Endometrial microvascular endothelial cells (primary cell): Measurements from ENCODE around the gene POLR3C. TPM values are rescaled to one million over a fixed set of nuclear protein-coding genes. Genes with fewer than 3 reads are reported as not detected.

Experiments
- in situ Hi-C: cut with HindIII; loops from 2 replicates; pipeline ENCODE4 v1.10.0; 2017; ENCODE audit warnings: low sequenced_read_pairs, low pct_unique_long_range_greater_than_20kb; ENCODE audit errors: inconsistent ontology term
- total RNA-seq: library from RNA; depleted of rRNA; stranded (reverse); fragments of >200 nt; gene quantifications from one replicate; pipeline ENCODE4 v1.2.3, GENCODE V29; 2015; ENCODE audit errors: inconsistent ontology term

The POLR3C gene
- total RNA-seq, 1 donor from 2014 or later = 30.4 TPM

GRCh38 chr1:145858901-145859490 is 35.0 kb downstream of the POLR3C start, which contains the start of gene PIAS3:
TSS of gene PIAS3 (minus strand) at chr1:145859081. CDS start at chr1:145858990, 91 bp downstream.
- in situ Hi-C loops = loop anchor here (5.0 kb wide), 1 partner anchor 103 kb away; the partner anchor contains the start of genes ANKRD34A and POLR3GL

- in situ Hi-C loops = loop anchor here (5.0 kb wide), 1 partner anchor 103 kb away; the partner anchor contains the start of genes ANKRD34A and POLR3GL
Measured at GRCh38 chr1:145859491-145860023, 35.6 kb downstream of the POLR3C start.

GRCh38 chr1:145863282-145864018 is 39.5 kb downstream of the POLR3C start:
- in situ Hi-C loops = no loop called here

GRCh38 chr1:145868232-145868631 is 44.2 kb downstream of the POLR3C start:
- in situ Hi-C loops = no loop called here

- in situ Hi-C loops = no loop called here
Measured at GRCh38 chr1:145871994-145872924, 48.3 kb downstream of the POLR3C start.

- in situ Hi-C loops = no loop called here
Measured at GRCh38 chr1:145874646-145875045, 50.6 kb downstream of the POLR3C start.

GRCh38 chr1:145877923-145878486 is 54.0 kb downstream of the POLR3C start:
- in situ Hi-C loops = no loop called here

- in situ Hi-C loops = no loop called here
Measured at GRCh38 chr1:145878724-145879123, 54.7 kb downstream of the POLR3C start.

GRCh38 chr1:145879775-145880174 is 55.8 kb downstream of the POLR3C start:
- in situ Hi-C loops = no loop called here

- in situ Hi-C loops = no loop called here
Measured at GRCh38 chr1:145884675-145885074, 60.7 kb downstream of the POLR3C start.

- in situ Hi-C loops = no loop called here
Measured at GRCh38 chr1:145885738-145886287, 61.8 kb downstream of the POLR3C start, which contains the start of gene ANKRD35. TSS of gene ANKRD35 (minus strand) at chr1:145885866. CDS start at chr1:145885758, 108 bp downstream.

- in situ Hi-C loops = no loop called here
Measured at GRCh38 chr1:145886390-145886789, 62.4 kb downstream of the POLR3C start.

- in situ Hi-C loops = no loop called here
Measured at GRCh38 chr1:145886816-145887215, 62.8 kb downstream of the POLR3C start.

- in situ Hi-C loops = no loop called here
Measured at GRCh38 chr1:145887631-145888030, 63.6 kb downstream of the POLR3C start.

- in situ Hi-C loops = no loop called here
Measured at GRCh38 chr1:145889722-145890121, 65.7 kb downstream of the POLR3C start.

- in situ Hi-C loops = no loop called here
Measured at GRCh38 chr1:145891143-145891542, 67.1 kb downstream of the POLR3C start.

GRCh38 chr1:145891587-145892485 is 67.8 kb downstream of the POLR3C start:
- in situ Hi-C loops = no loop called here
